T-cell (primary cell): Measurements from ENCODE around the gene ACER3. TPM values are rescaled to one million over a fixed set of nuclear protein-coding genes. Genes with fewer than 3 reads are reported as not detected.

ENCODE experiments used
- ATAC-seq, 4 experiments: fragments of 200-7000 bp in 3 of 4; fragments of 150-1000 bp in 1 of 4; cut with Tn5 transposase; replicated peaks in 1 of 4; 1 replicate in 3 of 4; 2 replicates in 1 of 4; pipeline ENCODE4 v1.10.0; 2021; ENCODE audit warnings: moderate library complexity in 3 of 4, mild to moderate bottlenecking in 2 of 4, moderate number of reproducible peaks in 1 of 4
- CTCF ChIA-PET, 2 donors: fragments of 300-600 bp; sonication (Branson Sonifier 250); formaldehyde crosslinking; loops; one replicate each; lab custom pipeline; 2022; ENCODE audit warnings: antibody characterized with exemption in 2 of 2; lab: Charles Lee
- POLR2A ChIA-PET, 2 donors: fragments of 300-600 bp; sonication (Branson Sonifier 250); formaldehyde crosslinking; loops; one replicate each; lab custom pipeline; 2022; ENCODE audit warnings: antibody characterized with exemption in 2 of 2; lab: Charles Lee
- DNase-seq, 35 experiments: peaks; one replicate each; pipeline versions ENCODE4 v3.0.0 to v3.0.0-alpha.2; 2013 to 2023
- H3K27ac ChIP-seq: one replicate; pipeline ENCODE4 v1.5.1; 2013; ENCODE audit warnings: low read length
- H3K27me3 ChIP-seq, 2 experiments: replicated peaks in 1 of 2; 1 replicate in 1 of 2; 2 replicates in 1 of 2; pipeline versions ENCODE4 v1.6.1 to v1.7.0; 2013; ENCODE audit warnings: low read length in 1 of 2, mixed read lengths in 1 of 2; ENCODE audit not compliant: control insufficient read depth in 2 of 2, insufficient read depth in 2 of 2; ENCODE audit errors: extremely low read depth in 1 of 2
- H3K36me3 ChIP-seq, 2 donors: 1 replicate in 1 of 2; 2 replicates in 1 of 2; pipeline versions ENCODE4 v1.6.1 to v1.7.0; 2013; ENCODE audit warnings: low read length in 1 of 2; ENCODE audit not compliant: control insufficient read depth in 2 of 2, insufficient read depth in 1 of 2; ENCODE audit errors: extremely low read depth in 1 of 2
- H3K4me1 ChIP-seq, 2 experiments: 1 replicate in 1 of 2; 2 replicates in 1 of 2; pipeline versions ENCODE4 v1.6.1 to v1.7.0; 2013; ENCODE audit warnings: low read length in 2 of 2, mixed read lengths in 1 of 2; ENCODE audit not compliant: insufficient read depth in 2 of 2, control insufficient read depth in 1 of 2; ENCODE audit errors: extremely low read depth in 1 of 2
- H3K4me3 ChIP-seq, 2 donors: 1 replicate in 1 of 2; 2 replicates in 1 of 2; pipeline versions ENCODE4 v1.5.1 to v1.7.0; 2013; ENCODE audit warnings: mild to moderate bottlenecking in 2 of 2, low read length in 1 of 2, moderate library complexity in 1 of 2; ENCODE audit not compliant: control insufficient read depth in 1 of 2; ENCODE audit errors: extremely low read depth in 1 of 2
- H3K9me3 ChIP-seq: 2 replicates; pipeline ENCODE4 v1.7.0; 2013
- H3K27ac Mint-ChIP-seq, 2 donors: one replicate each; pipeline ENCODE4 v1.8.0; 2020 to 2021; ENCODE audit warnings: mild to moderate bottlenecking in 2 of 2, mixed read lengths in 2 of 2
- H3K27me3 Mint-ChIP-seq, 2 donors: one replicate each; pipeline ENCODE4 v1.8.0; 2021 to 2022; ENCODE audit warnings: mixed read lengths in 2 of 2
- H3K36me3 Mint-ChIP-seq: one replicate; pipeline ENCODE4 v1.8.0; 2021; ENCODE audit warnings: mixed read lengths
- H3K4me1 Mint-ChIP-seq, 3 donors: one replicate each; pipeline ENCODE4 v1.8.0; 2020 to 2022; ENCODE audit warnings: mixed read lengths in 3 of 3, mild to moderate bottlenecking in 1 of 3
- H3K4me3 Mint-ChIP-seq, 3 donors: one replicate each; pipeline ENCODE4 v1.8.0; 2020 to 2022; ENCODE audit warnings: mild to moderate bottlenecking in 3 of 3, mixed read lengths in 3 of 3, moderate library complexity in 3 of 3
- H3K9me3 Mint-ChIP-seq, 3 donors: one replicate each; pipeline ENCODE4 v1.8.0; 2020 to 2022; ENCODE audit warnings: mixed read lengths in 3 of 3
- WGBS: methylation state at CpG from one replicate; pipeline ENCODE4 v1.1.5; 2013; ENCODE audit warnings: missing lambda C conversion rate; ENCODE audit not compliant: insufficient coverage; 5-methylcytosine and 5-hydroxymethylcytosine counted together
- total RNA-seq, 35 experiments: library from RNA in 6 of 35; stranded (reverse) in 6 of 35; fragments of 120-200 nt in 1 of 35; gene quantifications; one replicate each; pipeline versions ENCODE4 v1.2.1 to v1.2.4 and lab custom pipeline; 2013 to 2026

Gene ACER3
- total RNA-seq, 5 donors from 2014 or later (not counting 1 experiment from before 2014, with no cell fraction given) = 4.3 to 9.0 (median 5.2) TPM

DNA sequence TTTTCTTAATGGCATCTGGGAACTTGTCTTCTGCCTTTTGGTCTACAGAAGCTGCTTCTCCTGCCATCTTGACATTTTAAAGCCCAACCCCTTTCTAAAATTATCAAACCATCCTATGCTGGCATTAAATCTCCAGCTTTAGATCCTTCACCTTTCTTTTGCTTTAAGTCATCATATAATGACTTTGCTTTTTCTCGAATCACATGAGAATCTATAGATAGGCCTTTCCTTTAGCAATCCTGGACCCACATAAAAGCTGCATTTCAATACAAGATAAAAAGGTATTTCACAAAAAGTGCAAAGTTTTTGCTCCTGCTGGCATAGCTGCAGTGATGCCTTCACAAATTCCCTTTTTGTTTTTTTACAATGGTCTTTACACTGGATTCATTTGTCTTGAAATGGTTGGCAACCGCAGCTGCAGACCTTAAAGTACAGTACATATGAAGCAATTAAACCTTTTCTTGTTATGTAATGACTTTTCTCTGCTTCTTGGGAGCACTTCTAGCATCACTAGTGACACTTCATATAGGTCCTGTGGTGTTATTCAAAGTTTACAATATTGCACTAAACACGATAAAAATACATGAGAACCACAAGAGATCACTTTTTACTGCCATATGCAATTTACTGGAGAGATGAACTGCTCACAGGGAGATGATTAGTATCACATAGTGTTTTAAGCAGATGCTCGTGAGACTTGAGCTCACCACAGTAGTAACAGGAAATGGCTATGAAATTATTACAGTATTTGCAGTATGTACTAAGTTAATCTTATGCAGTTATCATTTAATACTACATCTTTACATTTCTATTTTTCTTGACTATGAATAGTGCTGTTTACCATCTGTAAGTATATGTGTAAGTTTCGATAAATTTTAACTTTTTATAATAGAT lies 41.6 kb downstream of the ACER3 start:
- Mint-ChIP-seq H3K4me1 (no peaks in the 10 kb centered on the region), H3K27ac (no peak overlapping the region), H3K27me3 (no peaks in the 10 kb centered on the region), H3K4me3 (no peak overlapping the region), H3K9me3 (peaks cover 0 to 3% (median 3%) of the 10 kb centered on the region in 3 donors), H3K36me3 (peaks cover 17% of the 10 kb centered on the region)
- DNase-seq (no peak), ATAC-seq (no peak)
- POLR2A ChIA-PET = no interaction called here
- Histone ChIP-seq H3K27ac (no peak overlapping the region), H3K27me3 (no peaks in the 10 kb centered on the region), H3K9me3 (no peaks in the 10 kb centered on the region), H3K4me1 (no peaks in the 10 kb centered on the region), H3K4me3 (no peak overlapping the region), H3K36me3 (no peaks in the 10 kb centered on the region)
- WGBS = no CpG with 5 or more reads among the region's 5 CpGs
- CTCF ChIA-PET = interaction anchor here in 1 of 2 donors (0.6 kb wide), 1 partner anchor 1684 kb away, joined by 4 read pairs; no protein-coding TSS in a partner anchor

DNA sequence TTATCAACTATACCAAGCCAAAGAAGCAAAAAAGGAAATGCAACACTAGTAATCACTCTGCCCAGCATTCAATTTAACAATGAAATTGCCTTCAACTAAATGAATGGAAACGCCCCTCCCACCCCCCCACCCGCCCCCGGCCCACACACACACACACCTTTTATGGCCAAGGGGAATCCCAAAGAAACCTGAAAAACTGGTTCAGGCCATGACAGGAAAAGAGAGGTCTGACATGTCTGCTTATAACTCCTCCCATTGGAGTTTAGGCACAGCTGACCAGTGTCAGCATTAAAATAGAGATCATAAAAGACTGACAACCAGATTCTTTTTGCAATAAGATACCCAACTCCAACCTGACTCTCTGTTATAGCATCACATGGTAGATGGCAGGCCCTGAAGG lies 42.6 kb downstream of the ACER3 start:
- Histone ChIP-seq H3K27ac (no peak overlapping the region), H3K9me3 (no peaks in the 10 kb centered on the region), H3K4me1 (no peaks in the 10 kb centered on the region), H3K36me3 (no peaks in the 10 kb centered on the region), H3K27me3 (no peaks in the 10 kb centered on the region), H3K4me3 (no peak overlapping the region)
- Mint-ChIP-seq H3K36me3 (peaks cover 20% of the 10 kb centered on the region), H3K4me3 (no peak overlapping the region), H3K9me3 (peaks cover 0 to 3% (median 3%) of the 10 kb centered on the region in 3 donors), H3K27ac (no peak overlapping the region), H3K4me1 (no peaks in the 10 kb centered on the region), H3K27me3 (no peaks in the 10 kb centered on the region)
- ATAC-seq = no peak
- CTCF ChIA-PET = no interaction called here
- POLR2A ChIA-PET = no interaction called here
- DNase-seq = no peak
- no CpG with 5 or more reads among the region's 3 CpGs for WGBS

DNA sequence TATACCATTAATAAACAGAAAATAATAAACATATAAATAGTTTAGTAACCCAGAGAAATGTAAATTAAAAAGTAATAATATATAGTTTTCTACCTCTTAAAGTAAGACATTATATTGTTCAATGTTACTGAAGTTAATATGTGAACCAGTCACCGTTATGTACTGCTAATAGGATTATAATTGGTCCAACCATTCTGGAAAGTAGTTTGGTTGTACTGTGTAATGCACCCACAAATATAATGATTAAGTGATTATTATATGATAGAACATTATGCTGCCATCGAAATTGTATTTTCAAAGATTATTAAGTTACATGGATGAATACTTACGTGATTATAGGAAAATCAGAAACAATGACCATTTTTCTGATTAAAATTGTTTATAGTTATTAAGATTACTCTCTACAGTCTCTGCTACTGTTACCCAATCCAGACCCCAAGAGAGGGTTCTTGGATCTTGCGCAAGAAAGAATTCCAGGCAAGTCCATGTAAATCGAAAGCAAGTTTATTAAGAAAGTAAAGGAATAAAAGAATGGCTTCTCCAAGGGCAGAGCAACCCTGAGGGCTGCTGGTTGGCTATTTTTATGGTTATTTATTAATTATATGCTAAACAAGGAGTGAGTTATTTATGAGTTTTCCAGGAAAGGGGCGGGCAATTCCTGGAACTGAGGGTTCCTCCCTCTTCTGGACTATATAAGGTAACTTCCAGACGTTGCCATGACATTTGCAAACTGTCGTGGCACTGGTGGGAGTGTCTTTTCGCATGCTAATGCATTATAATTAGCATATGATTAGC lies 50.1 kb downstream of the ACER3 start:
- no peaks in the 10 kb centered on the region for H3K27me3 ChIP-seq
- H3K27ac ChIP-seq = no peak overlapping the region
- ChIA-PET CTCF (interaction anchor here (0.7 to 1.8 kb wide), 2 partner anchors 9 to 177 kb away, joined by 3 to 7 read pairs; no protein-coding TSS in a partner anchor), POLR2A (no interaction called here)
- no peaks in the 10 kb centered on the region for H3K27me3 Mint-ChIP-seq
- no peak overlapping the region for H3K27ac Mint-ChIP-seq
- no peak overlapping the region for H3K4me3 Mint-ChIP-seq
- H3K36me3 ChIP-seq = no peaks in the 10 kb centered on the region
- no peak overlapping the region for H3K4me3 ChIP-seq
- no peaks in the 10 kb centered on the region for H3K9me3 ChIP-seq
- WGBS = 80% methylated on average over 1 of the region's 9 CpGs
- no peaks in the 10 kb centered on the region for H3K4me1 Mint-ChIP-seq
- ATAC-seq (no peak), DNase-seq (no peak)
- H3K4me1 ChIP-seq = no peaks in the 10 kb centered on the region
- H3K36me3 Mint-ChIP-seq = peaks cover 17% of the 10 kb centered on the region
- peaks cover 0 to 3% (median 3%) of the 10 kb centered on the region in 3 donors for H3K9me3 Mint-ChIP-seq

DNA sequence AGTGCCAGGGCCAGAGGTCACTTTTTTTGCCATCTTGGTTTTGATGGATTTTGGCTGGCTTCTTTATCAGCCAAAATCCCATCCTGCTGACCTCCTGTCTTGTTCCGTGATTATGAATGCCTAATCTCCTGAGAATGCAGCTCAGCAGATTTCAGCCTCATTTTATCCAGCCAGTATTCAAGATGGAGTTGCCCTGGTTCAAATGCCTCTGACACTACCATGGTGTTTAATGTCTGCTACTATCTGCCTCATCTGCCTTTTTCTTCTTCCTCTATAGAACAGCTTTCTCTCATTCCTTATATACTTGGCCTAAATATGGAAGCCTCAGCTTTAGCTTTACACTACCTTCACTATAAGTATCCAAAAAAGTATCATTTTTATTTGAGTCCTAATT lies 50.7 kb downstream of the ACER3 start:
- Mint-ChIP-seq H3K27me3 (no peaks in the 10 kb centered on the region), H3K36me3 (peaks cover 14% of the 10 kb centered on the region), H3K9me3 (peaks cover 0 to under 1% (median under 1%) of the 10 kb centered on the region in 3 donors), H3K4me3 (no peak overlapping the region), H3K4me1 (no peaks in the 10 kb centered on the region), H3K27ac (no peak overlapping the region)
- Histone ChIP-seq H3K4me3 (no peak overlapping the region), H3K27ac (no peak overlapping the region), H3K27me3 (no peaks in the 10 kb centered on the region), H3K4me1 (no peaks in the 10 kb centered on the region), H3K9me3 (no peaks in the 10 kb centered on the region), H3K36me3 (no peaks in the 10 kb centered on the region)
- CTCF ChIA-PET = interaction anchor here (0.7 to 1.8 kb wide), 2 partner anchors 9 to 177 kb away, joined by 3 to 7 read pairs; no protein-coding TSS in a partner anchor
- no peak for DNase-seq
- POLR2A ChIA-PET = interaction anchor here in 1 of 2 donors (0.6 kb wide), 2 partner anchors 100 to 264 kb away, joined by 4 to 7 read pairs; no protein-coding TSS in a partner anchor
- no peak for ATAC-seq
- 100% methylated on average over 1 of the region's 1 CpG for WGBS

DNA sequence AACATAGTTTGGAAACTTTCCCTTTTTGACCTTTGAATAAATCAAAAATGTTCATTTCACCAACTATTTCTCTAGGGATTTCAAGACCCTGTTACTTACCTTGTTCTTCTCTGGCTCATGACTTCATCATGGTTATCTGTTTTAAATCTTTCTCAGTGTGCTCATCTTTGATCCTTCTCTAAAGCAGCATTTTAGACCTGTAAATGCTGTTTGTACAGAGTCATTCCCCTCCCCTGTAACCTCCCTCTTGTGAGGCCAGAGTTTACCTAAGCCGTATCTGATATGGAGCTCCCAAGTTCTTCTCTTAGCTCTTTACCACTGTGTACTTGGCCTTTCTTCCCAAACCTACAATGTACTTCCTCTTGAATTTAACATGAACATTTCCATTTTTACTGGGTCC lies 56.0 kb downstream of the ACER3 start:
- ATAC-seq (no peak), DNase-seq (no peak)
- Histone ChIP-seq H3K27me3 (no peaks in the 10 kb centered on the region), H3K36me3 (no peaks in the 10 kb centered on the region), H3K27ac (no peak overlapping the region), H3K4me3 (no peak overlapping the region), H3K4me1 (peaks cover 0 to 4% of the 10 kb centered on the region in 2 experiments), H3K9me3 (no peaks in the 10 kb centered on the region)
- Mint-ChIP-seq H3K27me3 (no peaks in the 10 kb centered on the region), H3K4me3 (no peak overlapping the region), H3K36me3 (no peaks in the 10 kb centered on the region), H3K9me3 (no peaks in the 10 kb centered on the region), H3K27ac (no peak overlapping the region), H3K4me1 (peaks cover 10 to 14% (median 11%) of the 10 kb centered on the region in 3 donors)
- WGBS = 60% methylated on average over 1 of the region's 1 CpG
- CTCF ChIA-PET = interaction anchor here in 1 of 2 donors (0.6 kb wide), 1 partner anchor 57 kb away, joined by 3 read pairs; no protein-coding TSS in a partner anchor
- POLR2A ChIA-PET = no interaction called here

DNA sequence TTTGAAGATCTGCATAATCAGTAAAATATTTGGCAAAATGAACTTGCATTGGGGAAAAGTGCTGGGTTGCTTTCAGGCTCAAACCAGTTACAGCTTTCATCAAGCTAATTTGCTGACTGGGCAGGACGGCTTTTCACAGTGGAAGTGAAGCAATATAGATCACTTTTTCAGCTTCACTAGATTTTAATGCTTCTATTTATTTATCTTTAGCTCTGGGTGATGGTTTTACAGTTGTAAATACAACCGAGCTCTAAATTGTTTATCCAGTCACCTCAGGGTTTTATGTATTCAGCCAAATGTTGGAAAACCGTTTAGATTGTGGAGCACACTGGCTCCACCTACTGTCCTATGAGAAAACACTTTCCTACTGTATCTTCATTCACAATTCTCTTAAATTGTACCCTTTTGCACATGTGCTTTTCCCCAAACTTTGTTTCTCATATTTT lies 58.2 kb downstream of the ACER3 start:
- Histone ChIP-seq H3K27ac (no peak overlapping the region), H3K9me3 (no peaks in the 10 kb centered on the region), H3K27me3 (no peaks in the 10 kb centered on the region), H3K4me3 (no peak overlapping the region), H3K4me1 (peaks cover 0 to 4% of the 10 kb centered on the region in 2 experiments), H3K36me3 (no peaks in the 10 kb centered on the region)
- H3K36me3 Mint-ChIP-seq = peaks cover 3% of the 10 kb centered on the region
- peaks cover 10 to 14% (median 11%) of the 10 kb centered on the region in 3 donors for H3K4me1 Mint-ChIP-seq
- ChIA-PET CTCF (interaction anchor here (0.5 to 3.0 kb wide), 14 partner anchors 12 to 528 kb away, joined by 3 to 8 read pairs (median 3); no protein-coding TSS in a partner anchor), POLR2A (no interaction called here)
- no peak overlapping the region for H3K27ac Mint-ChIP-seq
- peak in 3 of 4 experiments; percentile 41 to 51 (median 47) for ATAC-seq
- H3K27me3 Mint-ChIP-seq = no peaks in the 10 kb centered on the region
- H3K9me3 Mint-ChIP-seq = no peaks in the 10 kb centered on the region
- no peak overlapping the region for H3K4me3 Mint-ChIP-seq
- no CpG with 5 or more reads among the region's 3 CpGs for WGBS
- DNase-seq = peak in 1 of 35 experiments; percentile 59
